GM23248 (cell line): Measurements from ENCODE around the gene NXPH4.

Source experiments
- EZH2 ChIP-seq: fragments of 200-600 bp; sonication (generic); IDR thresholded peaks from 2 replicates; pipeline ENCODE4 v1.6.1; 2018; ENCODE audit warnings: antibody characterized with exemption, mild to moderate bottlenecking; ENCODE audit not compliant: insufficient read depth, poor library complexity, severe bottlenecking
- EZH2phosphoT487 ChIP-seq: fragments of 200-600 bp; sonication (generic); IDR thresholded peaks from 2 replicates; pipeline ENCODE4 v1.6.1; 2018; ENCODE audit warnings: antibody characterized with exemption, moderate library complexity, mild to moderate bottlenecking, low read depth; ENCODE audit not compliant: insufficient read depth

GRCh38 chr12:57191410-57191809 lies 25.2 kb upstream of the NXPH4 start:
- no peak for TF ChIP-seq EZH2
- no peak for TF ChIP-seq EZH2phosphoT487
